ENCODE measurements around the gene GZMH.
"Not testable (repeated sequence)": the region's sequence is repeated elsewhere in the genome, so short reads cannot be mapped to it uniquely, and the experiment has no call there.

- TF ChIP-seq POLR2A (IDR thresholded peaks at IDR 0.05; ENCODE audit: low read length); GATA1 (IDR thresholded peaks at IDR 0.05; ENCODE audit: low read depth, low read length): not testable (repeated sequence)
Measured at GRCh38 chr14:24591004-24591403, 18.5 kb downstream of the GZMH start.

All from erythroblast (primary cell).